Osteoblast (primary cell): ENCODE data around the gene GPRIN2. TPM values are rescaled to one million over a fixed set of nuclear protein-coding genes. Genes with fewer than 3 reads are reported as not detected.

Experiments used
- DNase-seq: peaks from one replicate; pipeline ENCODE4 v3.0.0; 2011; ENCODE audit warnings: low spot score, mixed read lengths; ENCODE audit not compliant: insufficient read length; ENCODE audit errors: missing footprints
- H2AFZ ChIP-seq: 2 replicates; pipeline ENCODE4 v1.6.0; 2011; ENCODE audit warnings: mild to moderate bottlenecking, low read length
- H3K27ac ChIP-seq: 2 replicates; pipeline ENCODE4 v1.5.1; 2011; ENCODE audit warnings: mild to moderate bottlenecking, low read depth, low read length, moderate library complexity
- H3K27me3 ChIP-seq: 2 replicates; pipeline ENCODE4 v1.6.0; 2012; ENCODE audit warnings: mild to moderate bottlenecking, control low read depth, inconsistent platforms, low read length, moderate library complexity; ENCODE audit not compliant: insufficient read depth
- H3K36me3 ChIP-seq: 2 replicates; pipeline ENCODE4 v1.5.1; 2011; ENCODE audit warnings: mild to moderate bottlenecking, low read length, control low read depth, moderate library complexity; ENCODE audit not compliant: insufficient read depth
- H3K4me1 ChIP-seq: 2 replicates; pipeline ENCODE4 v1.5.1; 2011; ENCODE audit warnings: mild to moderate bottlenecking, low read length, control low read depth, moderate library complexity; ENCODE audit not compliant: insufficient read depth
- H3K4me2 ChIP-seq: 2 replicates; pipeline ENCODE4 v1.6.0; 2011; ENCODE audit warnings: mild to moderate bottlenecking, low read length; ENCODE audit not compliant: insufficient read depth
- H3K4me3 ChIP-seq: fragments of 200-600 bp; sonication (generic); 3 replicates; pipeline ENCODE4 v1.5.1; 2012; ENCODE audit warnings: mild to moderate bottlenecking, low read length, inconsistent platforms; ENCODE audit not compliant: insufficient read depth
- H3K79me2 ChIP-seq: 2 replicates; pipeline ENCODE4 v1.6.0; 2012; ENCODE audit warnings: mild to moderate bottlenecking, low read length, control low read depth, inconsistent platforms; ENCODE audit not compliant: insufficient read depth
- H3K9me3 ChIP-seq: 2 replicates; pipeline ENCODE4 v1.5.1; 2011; ENCODE audit warnings: low read depth, low read length, control low read depth
- H4K20me1 ChIP-seq: 2 replicates; pipeline ENCODE4 v1.6.0; 2012; ENCODE audit warnings: mild to moderate bottlenecking, low read length, control low read depth; ENCODE audit not compliant: insufficient read depth
- total RNA-seq: library from RNA; depleted of rRNA; stranded (reverse); fragments of >200 nt; gene quantifications from 2 replicates; pipeline ENCODE4 v1.2.3, GENCODE V29; 2012
- TF ChIP-seq, protein P1 (sequence below): IDR thresholded peaks from 2 replicates; pipeline ENCODE4 v1.5.1; 2011; ENCODE audit warnings: mild to moderate bottlenecking, low read depth, low read length, moderate library complexity; ENCODE audit errors: extremely low read depth

The GPRIN2 gene
- total RNA-seq, 1 donor, result not detected

DNA sequence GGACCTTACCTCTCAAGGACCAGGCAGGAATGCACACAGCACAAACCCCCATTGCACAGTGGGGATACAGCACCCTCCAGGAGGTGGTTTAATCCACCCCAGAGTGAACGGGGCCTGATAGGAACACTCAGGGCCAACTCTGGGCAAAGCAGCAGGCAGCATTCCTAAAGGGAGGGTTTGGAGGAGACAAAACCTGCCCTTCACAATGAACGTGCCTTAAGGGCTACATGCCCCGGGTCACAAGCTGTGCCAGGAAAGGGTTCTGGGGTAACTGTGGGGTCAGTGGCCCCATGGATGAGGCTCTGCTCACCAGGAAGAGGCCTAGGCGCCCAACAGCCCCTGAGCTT is 1.1 kb downstream of the GPRIN2 start:
- Histone ChIP-seq H3K27ac (no peak overlapping the region), H3K4me3 (no peak overlapping the region), H4K20me1 (no peaks in the 10 kb centered on the region), H3K4me1 (no peaks in the 10 kb centered on the region), H3K36me3 (no peaks in the 10 kb centered on the region), H3K9me3 (no peaks in the 10 kb centered on the region), H3K4me2 (no peak overlapping the region), H3K27me3 (peaks cover 57% of the 10 kb centered on the region), H2AFZ (no peak overlapping the region), H3K79me2 (no peaks in the 10 kb centered on the region)
- peak; percentile 81 for DNase-seq
- TF ChIP-seq, protein P1, sequence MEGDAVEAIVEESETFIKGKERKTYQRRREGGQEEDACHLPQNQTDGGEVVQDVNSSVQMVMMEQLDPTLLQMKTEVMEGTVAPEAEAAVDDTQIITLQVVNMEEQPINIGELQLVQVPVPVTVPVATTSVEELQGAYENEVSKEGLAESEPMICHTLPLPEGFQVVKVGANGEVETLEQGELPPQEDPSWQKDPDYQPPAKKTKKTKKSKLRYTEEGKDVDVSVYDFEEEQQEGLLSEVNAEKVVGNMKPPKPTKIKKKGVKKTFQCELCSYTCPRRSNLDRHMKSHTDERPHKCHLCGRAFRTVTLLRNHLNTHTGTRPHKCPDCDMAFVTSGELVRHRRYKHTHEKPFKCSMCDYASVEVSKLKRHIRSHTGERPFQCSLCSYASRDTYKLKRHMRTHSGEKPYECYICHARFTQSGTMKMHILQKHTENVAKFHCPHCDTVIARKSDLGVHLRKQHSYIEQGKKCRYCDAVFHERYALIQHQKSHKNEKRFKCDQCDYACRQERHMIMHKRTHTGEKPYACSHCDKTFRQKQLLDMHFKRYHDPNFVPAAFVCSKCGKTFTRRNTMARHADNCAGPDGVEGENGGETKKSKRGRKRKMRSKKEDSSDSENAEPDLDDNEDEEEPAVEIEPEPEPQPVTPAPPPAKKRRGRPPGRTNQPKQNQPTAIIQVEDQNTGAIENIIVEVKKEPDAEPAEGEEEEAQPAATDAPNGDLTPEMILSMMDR, result no peak

DNA sequence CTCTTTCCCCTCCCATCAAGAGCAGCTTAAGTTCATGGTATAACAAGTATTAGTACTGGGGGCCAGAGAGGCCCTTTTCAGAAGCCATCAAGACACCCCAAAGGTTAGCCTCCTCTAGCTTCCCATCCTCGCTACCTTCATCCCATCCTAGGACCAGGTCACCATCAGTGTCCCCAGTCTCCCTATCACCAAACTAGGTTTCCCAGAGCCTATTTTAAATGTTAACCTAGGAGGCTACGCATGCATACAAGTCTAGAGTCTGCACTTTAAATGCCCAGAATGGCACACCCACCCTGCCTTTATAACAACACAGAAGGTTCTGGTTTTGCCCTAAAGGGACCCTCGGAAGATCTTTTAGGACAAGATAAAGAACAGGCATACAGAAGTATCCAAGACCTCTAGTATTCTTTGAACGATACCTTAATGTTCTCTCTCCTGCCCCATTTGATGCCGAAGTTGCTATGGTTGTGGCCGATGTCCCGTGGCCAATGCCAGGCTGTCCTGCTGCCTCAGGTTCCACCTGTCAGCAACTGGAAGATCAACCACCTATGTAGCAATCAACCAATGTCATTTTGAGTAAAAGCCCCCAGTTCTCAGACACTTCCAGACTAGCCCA is 2.2 kb downstream of the GPRIN2 start:
- Histone ChIP-seq H3K27ac (no peak overlapping the region), H3K4me1 (no peaks in the 10 kb centered on the region), H4K20me1 (no peaks in the 10 kb centered on the region), H3K79me2 (no peaks in the 10 kb centered on the region), H3K27me3 (peaks cover 53% of the 10 kb centered on the region), H3K4me3 (no peak overlapping the region), H3K36me3 (no peaks in the 10 kb centered on the region), H3K4me2 (no peak overlapping the region), H2AFZ (no peak overlapping the region), H3K9me3 (no peaks in the 10 kb centered on the region)
- TF ChIP-seq, protein P1, result no peak
- peak; percentile 87 for DNase-seq

DNA sequence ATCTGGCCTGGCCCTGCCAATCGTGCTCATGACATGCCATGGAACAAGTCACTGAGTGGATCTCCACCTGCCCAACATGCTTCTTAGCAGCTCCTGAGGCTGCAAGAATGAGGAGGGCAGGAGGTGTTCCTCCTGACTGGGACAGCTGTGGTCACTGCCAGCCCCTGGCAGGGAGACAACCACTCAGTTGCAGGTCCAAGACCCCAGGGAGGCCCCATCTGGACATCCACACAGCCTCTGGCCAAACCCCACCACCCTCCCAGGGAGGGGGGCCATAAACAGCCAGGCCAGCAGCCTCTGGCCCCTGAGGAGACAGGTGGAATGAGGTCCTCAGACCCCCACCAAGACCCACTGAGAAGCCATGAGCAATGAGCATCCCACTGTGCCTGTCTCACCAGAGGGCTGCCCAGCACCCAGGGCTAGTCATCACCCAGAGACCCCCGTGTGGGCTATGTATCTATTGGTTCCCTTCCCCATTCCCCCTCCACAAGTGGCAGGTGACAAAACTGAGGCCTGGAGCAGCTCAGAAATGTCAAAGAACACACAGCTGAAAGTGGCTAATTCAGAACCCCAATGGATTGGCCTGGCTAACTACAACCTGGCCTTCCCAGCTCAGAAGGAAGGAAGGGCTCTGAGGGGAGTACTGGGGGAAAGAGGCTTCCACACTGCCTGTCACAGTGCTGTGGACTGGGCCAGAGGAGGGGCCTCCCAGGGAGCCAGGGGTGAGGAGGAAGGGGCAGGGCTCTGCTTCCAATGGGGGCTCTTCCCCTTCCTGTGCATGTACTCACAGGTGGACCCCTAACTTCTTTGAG is 3.0 kb downstream of the GPRIN2 start:
- peaks cover 46% of the 10 kb centered on the region for H3K27me3 ChIP-seq

More for the DNA sequence above, 3.0 kb downstream of the GPRIN2 start:
- no peak overlapping the region for H3K27ac ChIP-seq
- H3K4me1 ChIP-seq, result no peaks in the 10 kb centered on the region
- no peak overlapping the region for H3K4me2 ChIP-seq
- DNase-seq, result peak; percentile 74
- H3K36me3 ChIP-seq, result no peaks in the 10 kb centered on the region
- no peaks in the 10 kb centered on the region for H4K20me1 ChIP-seq
- H3K79me2 ChIP-seq, result no peaks in the 10 kb centered on the region
- no peak overlapping the region for H2AFZ ChIP-seq
- H3K9me3 ChIP-seq, result no peaks in the 10 kb centered on the region
- no peak overlapping the region for H3K4me3 ChIP-seq
- TF ChIP-seq, protein P1, result no peak
